HFFc6 (cell line): ENCODE measurements around the gene LARGE1. TPM values are rescaled to one million over a fixed set of nuclear protein-coding genes. Genes with fewer than 3 reads are reported as not detected.

ENCODE experiments used
- DNase-seq: peaks from one replicate; pipeline ENCODE4 v3.0.0-alpha.2; 2018
- H3K27ac Mint-ChIP-seq: 2 replicates; pipeline ENCODE4 v1.8.0; 2020; ENCODE audit warnings: mild to moderate bottlenecking, mixed read lengths
- H3K27me3 Mint-ChIP-seq: 2 replicates; pipeline ENCODE4 v1.8.0; 2021; ENCODE audit warnings: mild to moderate bottlenecking, moderate library complexity, mixed read lengths; ENCODE audit not compliant: insufficient read depth
- H3K36me3 Mint-ChIP-seq: 2 replicates; pipeline ENCODE4 v1.8.0; 2021; ENCODE audit warnings: low read depth, mixed read lengths
- H3K4me1 Mint-ChIP-seq: 2 replicates; pipeline ENCODE4 v1.8.0; 2020; ENCODE audit warnings: low read depth, mixed read lengths
- H3K4me3 Mint-ChIP-seq: 2 replicates; pipeline ENCODE4 v1.8.0; 2020; ENCODE audit warnings: mild to moderate bottlenecking, moderate library complexity, mixed read lengths
- H3K9me3 Mint-ChIP-seq: 2 replicates; pipeline ENCODE4 v1.8.0; 2020; ENCODE audit warnings: mild to moderate bottlenecking, mixed read lengths
- CTCF ChIP-seq: fragments of 200-600 bp; sonication (generic); IDR thresholded peaks from 2 replicates; pipeline ENCODE4 v1.5.0; 2021; ENCODE audit warnings: antibody characterized with exemption, mild to moderate bottlenecking
- total RNA-seq, 6 experiments: library from RNA; stranded (reverse); fragmentation: NEBNext Ultra II Directional; extraction: Animal tissue kit (Norgen Biotek cat#: 25700); gene quantifications; 2 replicates in 1 of 6; 3 replicates in 5 of 6; pipeline ENCODE4 v1.2.3, GENCODE V29; 2021

The LARGE1 gene
- total RNA-seq, 6 experiments from 2014 or later, result 4.9 to 7.3 (median 6.5) TPM

- DNase-seq, result no peak
- TF ChIP-seq CTCF, result no peak
- Mint-ChIP-seq H3K36me3 (peaks cover 9% of the 10 kb centered on the region; the same call in 1 of the 2 replicates), H3K27ac (no peak overlapping the region), H3K4me3 (no peak overlapping the region), H3K4me1 (peaks cover 14% of the 10 kb centered on the region), H3K27me3 (peaks cover 4% of the 10 kb centered on the region; the same call in 1 of the 2 replicates), H3K9me3 (peaks cover 29% of the 10 kb centered on the region)
These were observed 13.3 kb downstream of the LARGE1 start for GRCh38 chr22:33906954-33907353.

GRCh38 chr22:33906475-33906874 is 13.8 kb downstream of the LARGE1 start:
- DNase-seq, result no peak
- TF ChIP-seq CTCF, result no peak
- peaks cover 4% of the 10 kb centered on the region; the same call in 1 of the 2 replicates for H3K27me3 Mint-ChIP-seq
- H3K4me3 Mint-ChIP-seq, result no peak overlapping the region
- no peak overlapping the region for H3K27ac Mint-ChIP-seq
- peaks cover 34% of the 10 kb centered on the region for H3K9me3 Mint-ChIP-seq
- peaks cover 14% of the 10 kb centered on the region for H3K4me1 Mint-ChIP-seq
- peaks cover 9% of the 10 kb centered on the region; the same call in 1 of the 2 replicates for H3K36me3 Mint-ChIP-seq

DNA sequence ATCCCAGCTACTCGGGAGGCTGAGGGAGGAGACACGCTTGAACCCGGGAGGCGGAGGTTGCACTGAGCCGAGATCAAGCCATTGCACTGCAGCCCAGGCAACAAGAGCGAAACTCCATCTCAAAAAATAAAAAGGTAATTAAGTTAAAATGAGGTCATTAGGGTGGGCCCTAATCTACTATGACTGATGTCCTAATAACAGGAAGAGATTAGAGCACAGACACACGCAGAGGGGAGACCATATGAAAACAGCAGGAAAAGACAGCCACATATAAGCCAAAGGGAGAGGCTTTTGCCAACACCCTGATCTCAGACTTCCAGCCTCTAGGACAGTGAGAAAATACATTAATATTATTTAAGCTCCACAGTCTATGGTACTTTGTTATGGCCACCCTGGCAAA is 17.3 kb downstream of the LARGE1 start:
- no peak for DNase-seq
- Mint-ChIP-seq H3K4me1 (no peaks in the 10 kb centered on the region), H3K4me3 (no peak overlapping the region), H3K9me3 (peaks cover 35% of the 10 kb centered on the region), H3K36me3 (peaks cover 5% of the 10 kb centered on the region), H3K27me3 (no peaks in the 10 kb centered on the region; the same call in 1 of the 2 replicates), H3K27ac (no peak overlapping the region)
- no peak for TF ChIP-seq CTCF

GRCh38 chr22:33902073-33902472 is 18.2 kb downstream of the LARGE1 start:
- Mint-ChIP-seq H3K9me3 (peaks cover 44% of the 10 kb centered on the region), H3K36me3 (peaks cover 5% of the 10 kb centered on the region), H3K4me3 (no peak overlapping the region), H3K4me1 (no peaks in the 10 kb centered on the region; the same call in 1 of the 2 replicates), H3K27me3 (no peaks in the 10 kb centered on the region; the same call in 1 of the 2 replicates), H3K27ac (no peak overlapping the region)
- no peak for TF ChIP-seq CTCF
- no peak for DNase-seq

DNA sequence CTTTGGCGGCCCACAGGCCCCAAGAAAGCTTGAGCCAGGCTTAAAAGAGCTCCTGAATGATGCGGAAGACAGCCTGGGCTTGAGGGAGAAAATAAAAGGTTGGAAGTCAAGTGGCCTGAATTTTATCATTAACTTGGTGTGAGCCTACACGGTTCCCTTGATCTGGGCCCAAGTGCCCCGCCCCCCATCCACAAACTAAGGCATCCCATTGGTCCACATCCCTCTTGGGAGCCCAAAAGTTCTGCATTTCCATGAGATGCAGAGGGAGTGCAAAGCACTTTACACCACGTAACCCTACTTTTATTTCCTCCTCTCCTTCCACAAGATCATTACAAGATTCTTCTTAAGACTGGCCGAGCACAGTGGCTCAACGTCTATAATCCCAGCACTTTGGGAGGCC is 22.2 kb downstream of the LARGE1 start:
- Mint-ChIP-seq H3K9me3 (peaks cover 62% of the 10 kb centered on the region), H3K36me3 (peaks cover 5% of the 10 kb centered on the region), H3K4me1 (no peaks in the 10 kb centered on the region; the same call in 1 of the 2 replicates), H3K27ac (no peak overlapping the region), H3K27me3 (no peaks in the 10 kb centered on the region; the same call in 1 of the 2 replicates), H3K4me3 (no peak overlapping the region)
- TF ChIP-seq CTCF, result no peak
- no peak for DNase-seq

DNA sequence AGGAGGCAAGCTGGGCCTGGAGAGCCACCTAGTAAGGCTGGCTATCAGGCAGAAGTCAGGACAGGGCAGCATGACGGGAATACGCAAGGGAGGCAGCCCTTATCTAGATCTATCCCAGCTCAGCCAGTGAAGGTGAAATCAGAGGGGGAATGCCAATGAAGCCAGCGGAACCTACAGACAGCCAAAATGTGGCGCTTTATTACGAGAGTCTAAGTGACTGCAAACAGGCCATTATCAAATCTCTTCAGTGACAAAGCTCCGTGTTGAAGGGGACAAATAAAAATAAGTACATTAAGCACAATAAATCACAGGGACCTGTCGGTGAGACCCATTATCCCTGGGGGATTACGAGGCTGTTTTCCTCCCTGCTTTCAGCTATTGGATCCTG is 22.8 kb downstream of the LARGE1 start:
- Mint-ChIP-seq H3K4me3 (no peak overlapping the region), H3K27me3 (no peaks in the 10 kb centered on the region; the same call in 1 of the 2 replicates), H3K36me3 (peaks cover 5% of the 10 kb centered on the region), H3K4me1 (no peaks in the 10 kb centered on the region; the same call in 1 of the 2 replicates), H3K9me3 (peaks cover 56% of the 10 kb centered on the region), H3K27ac (no peak overlapping the region)
- TF ChIP-seq CTCF, result no peak
- no peak for DNase-seq
